SK-N-SH treated with all-trans-retinoic acid at 6 μM for 48 hours (cell line): ENCODE data around the gene ZDHHC8.

Experiments
- ATAC-seq: fragments of 200-7000 bp; cut with Tn5 transposase; 3 replicates; pipeline ENCODE4 v1.9.1; 2020; ENCODE audit warnings: mild to moderate bottlenecking, moderate library complexity
- BACH2 ChIP-seq: fragments of 250-450 bp; sonication (Bioruptor Pico); IDR thresholded peaks from 2 replicates; pipeline ENCODE4 v1.9.0; 2021; ENCODE audit warnings: mild to moderate bottlenecking, borderline replicate concordance
- CREB5 ChIP-seq: fragments of 250-450 bp; sonication (Bioruptor Pico); IDR thresholded peaks from 2 replicates; pipeline ENCODE4 v1.5.1; 2020; ENCODE audit warnings: low read depth, mild to moderate bottlenecking, moderate library complexity
- CSDC2 ChIP-seq: fragments of 250-450 bp; sonication (Bioruptor Pico); IDR thresholded peaks from 2 replicates; pipeline ENCODE4 v1.5.0; 2020; ENCODE audit warnings: mild to moderate bottlenecking, moderate library complexity
- ESRRG ChIP-seq: fragments of 250-450 bp; sonication (Bioruptor Pico); IDR thresholded peaks from 2 replicates; pipeline ENCODE4 v1.6.1; 2021; ENCODE audit warnings: mild to moderate bottlenecking
- GLIS3 ChIP-seq: fragments of 250-450 bp; sonication (Bioruptor Pico); IDR thresholded peaks from 2 replicates; pipeline ENCODE4 v1.5.0; 2020; ENCODE audit warnings: mild to moderate bottlenecking, moderate library complexity
- PPARA ChIP-seq: fragments of 250-450 bp; sonication (Bioruptor Pico); IDR thresholded peaks from 2 replicates; pipeline ENCODE4 v1.5.0; 2020; ENCODE audit warnings: mild to moderate bottlenecking, borderline replicate concordance
- SNAI2 ChIP-seq: fragments of 250-450 bp; sonication (Bioruptor Pico); IDR thresholded peaks from 2 replicates; pipeline ENCODE4 v1.5.0; 2020; ENCODE audit warnings: mild to moderate bottlenecking, moderate library complexity
- TCF4 ChIP-seq: fragments of 250-450 bp; sonication (Bioruptor Pico); IDR thresholded peaks from 2 replicates; pipeline ENCODE4 v1.8.0; 2021; ENCODE audit warnings: mild to moderate bottlenecking, moderate library complexity, borderline replicate concordance
- TOX ChIP-seq: fragments of 250-450 bp; sonication (Bioruptor Pico); IDR thresholded peaks from 2 replicates; pipeline ENCODE4 v1.8.0; 2021; ENCODE audit warnings: mild to moderate bottlenecking, moderate library complexity, borderline replicate concordance
- TSHZ2 ChIP-seq: fragments of 250-450 bp; sonication (Bioruptor Pico); IDR thresholded peaks from 2 replicates; pipeline ENCODE4 v1.5.0; 2020; ENCODE audit warnings: mild to moderate bottlenecking, moderate library complexity
- ZC3H10 ChIP-seq: fragments of 250-450 bp; sonication (Bioruptor Pico); IDR thresholded peaks from 2 replicates; pipeline ENCODE4 v1.5.1; 2021; ENCODE audit warnings: mild to moderate bottlenecking, moderate library complexity
- ZFP3 ChIP-seq: fragments of 250-450 bp; sonication (Bioruptor Pico); IDR thresholded peaks from 2 replicates; pipeline ENCODE4 v1.5.0; 2020; ENCODE audit warnings: mild to moderate bottlenecking, moderate library complexity
- ZFP30 ChIP-seq: fragments of 450-650 bp; formaldehyde crosslinking; IDR thresholded peaks from 2 replicates; pipeline ENCODE4 v1.5.0; 2022; ENCODE audit warnings: mild to moderate bottlenecking, moderate library complexity
- ZNF565 ChIP-seq: fragments of 450-650 bp; formaldehyde crosslinking; conservative IDR thresholded peaks from 2 replicates; pipeline ENCODE4 v1.5.0; 2020; ENCODE audit warnings: low read depth, mild to moderate bottlenecking, moderate library complexity
- ZNF70 ChIP-seq: fragments of 450-650 bp; formaldehyde crosslinking; IDR thresholded peaks from 2 replicates; pipeline ENCODE4 v1.5.0; 2020; ENCODE audit warnings: mild to moderate bottlenecking, moderate library complexity
- ZNF8 ChIP-seq: fragments of 450-650 bp; formaldehyde crosslinking; IDR thresholded peaks from 2 replicates; pipeline ENCODE4 v1.5.0; 2020; ENCODE audit warnings: mild to moderate bottlenecking, moderate library complexity
- TF ChIP-seq, protein P1 (sequence below): fragments of 250-450 bp; sonication (Bioruptor Pico); IDR thresholded peaks from 2 replicates; pipeline ENCODE4 v1.8.0; 2020; ENCODE audit warnings: mild to moderate bottlenecking, moderate library complexity, borderline replicate concordance
- TF ChIP-seq, protein P2 (sequence below): fragments of 250-450 bp; sonication (Bioruptor Pico); IDR thresholded peaks from 2 replicates; pipeline ENCODE4 v1.5.1; 2021; ENCODE audit warnings: mild to moderate bottlenecking, moderate library complexity
- TF ChIP-seq, protein P3 (sequence below): fragments of 250-450 bp; sonication (Bioruptor Pico); IDR thresholded peaks from 2 replicates; pipeline ENCODE4 v1.8.0; 2021; ENCODE audit warnings: low read depth, mild to moderate bottlenecking, moderate library complexity, borderline replicate concordance

Gene ZDHHC8

DNA sequence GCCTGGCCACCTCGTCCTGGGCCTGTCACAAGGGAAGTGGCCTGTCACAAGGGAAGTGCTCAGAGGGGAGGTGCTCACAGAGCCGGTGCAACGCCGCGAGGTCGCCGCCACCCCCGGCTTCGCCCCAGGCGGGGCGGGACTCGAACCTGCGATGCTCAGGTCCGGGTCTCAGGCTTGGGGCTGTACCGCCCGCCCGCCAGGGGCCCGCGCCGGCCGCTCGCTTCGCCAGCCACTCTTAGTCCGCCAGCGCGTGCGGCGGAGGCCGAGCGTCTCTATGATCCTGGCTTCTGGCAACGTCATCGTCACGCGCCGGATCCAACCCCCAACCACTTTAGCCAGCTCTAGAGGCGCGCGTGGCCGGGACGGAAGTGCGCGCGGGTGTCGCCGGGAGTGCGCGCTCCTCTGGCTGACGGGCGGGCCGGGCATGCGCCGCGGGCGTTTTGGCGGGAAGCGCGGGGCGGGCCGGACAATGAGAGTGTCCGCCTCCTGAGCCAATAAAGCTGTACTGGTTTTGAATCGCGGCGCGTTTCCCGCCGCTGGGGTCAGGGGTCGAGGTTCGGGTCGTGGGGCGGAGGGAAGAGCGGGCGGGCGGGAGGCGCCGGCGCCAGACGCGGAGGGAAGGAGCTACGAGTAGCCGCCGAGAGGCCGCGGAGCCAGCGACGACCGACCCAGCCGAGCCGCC, 14.5 kb upstream of the ZDHHC8 start, which contains the start of gene TRMT2A:
TRMT2A (minus strand) TSS at position 276 of the 682 bp plus-strand sequence. CDS start 320 bp downstream, outside the sequence.
- TF ChIP-seq TOX (CRISPR knock-in tag): no peak
- 0 out of 2 replicates have a peak, but pooled peaks have one; percentile 30 for TF ChIP-seq ZFP3 (CRISPR knock-in tag)
- TF ChIP-seq TSHZ2 (CRISPR knock-in tag): peak; percentile 65; the same call in 1 of the 2 replicates
- TF ChIP-seq PPARA: 0 out of 2 replicates have a peak, but pooled peaks have one; percentile 55
- TF ChIP-seq, all 23 proteins: peak for 3
- peak; percentile 83 for ATAC-seq

DNA sequence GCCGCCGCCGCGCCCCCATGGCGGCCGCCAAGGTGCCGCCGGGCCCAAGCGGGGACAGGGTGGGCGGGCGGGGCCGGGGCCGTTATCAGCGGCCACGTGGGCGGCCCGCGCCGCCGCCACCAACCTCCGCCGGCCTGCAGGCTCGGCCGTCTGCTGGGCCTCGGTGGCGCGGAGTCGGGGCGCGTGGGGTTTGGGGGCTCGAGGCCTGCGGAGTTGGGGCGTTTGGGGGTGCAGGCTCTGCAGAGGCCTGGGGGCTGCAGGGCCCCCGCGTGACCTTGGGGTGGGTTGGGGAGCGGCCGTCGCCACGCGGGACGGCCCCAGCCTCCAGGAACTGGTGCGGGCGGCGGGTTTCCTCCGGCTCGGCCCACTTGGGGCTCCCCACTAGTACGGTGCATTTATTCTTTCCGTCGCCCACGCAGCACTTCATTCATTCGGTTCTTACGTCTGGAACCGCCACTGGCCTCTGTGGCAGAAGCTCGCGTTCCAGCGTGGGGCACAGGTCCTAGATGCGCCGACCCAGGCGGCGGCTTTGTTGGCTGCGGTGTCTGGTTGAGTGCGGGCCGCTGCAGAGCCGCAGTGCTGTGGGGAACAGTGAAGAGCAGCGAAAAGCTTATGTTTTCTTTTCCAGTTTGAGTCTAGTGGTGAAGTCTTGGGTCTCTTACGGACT, 13.8 kb upstream of the ZDHHC8 start:
- peak; percentile 9; the same call in 2 of the 3 replicates for ATAC-seq
- TF ChIP-seq ZNF8 (CRISPR knock-in tag) (no peak), ZC3H10 (CRISPR knock-in tag) (no peak), ZFP3 (CRISPR knock-in tag) (no peak)

GRCh38 chr22:20118300-20119020, 13.1 kb upstream of the ZDHHC8 start:
- no peak for TF ChIP-seq CSDC2
- TF ChIP-seq ZC3H10 (CRISPR knock-in tag): no peak
- TF ChIP-seq BACH2 (CRISPR knock-in tag): no peak
- TF ChIP-seq, protein P1, sequence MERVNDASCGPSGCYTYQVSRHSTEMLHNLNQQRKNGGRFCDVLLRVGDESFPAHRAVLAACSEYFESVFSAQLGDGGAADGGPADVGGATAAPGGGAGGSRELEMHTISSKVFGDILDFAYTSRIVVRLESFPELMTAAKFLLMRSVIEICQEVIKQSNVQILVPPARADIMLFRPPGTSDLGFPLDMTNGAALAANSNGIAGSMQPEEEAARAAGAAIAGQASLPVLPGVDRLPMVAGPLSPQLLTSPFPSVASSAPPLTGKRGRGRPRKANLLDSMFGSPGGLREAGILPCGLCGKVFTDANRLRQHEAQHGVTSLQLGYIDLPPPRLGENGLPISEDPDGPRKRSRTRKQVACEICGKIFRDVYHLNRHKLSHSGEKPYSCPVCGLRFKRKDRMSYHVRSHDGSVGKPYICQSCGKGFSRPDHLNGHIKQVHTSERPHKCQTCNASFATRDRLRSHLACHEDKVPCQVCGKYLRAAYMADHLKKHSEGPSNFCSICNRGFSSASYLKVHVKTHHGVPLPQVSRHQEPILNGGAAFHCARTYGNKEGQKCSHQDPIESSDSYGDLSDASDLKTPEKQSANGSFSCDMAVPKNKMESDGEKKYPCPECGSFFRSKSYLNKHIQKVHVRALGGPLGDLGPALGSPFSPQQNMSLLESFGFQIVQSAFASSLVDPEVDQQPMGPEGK (CRISPR knock-in tag): no peak
- no peak for TF ChIP-seq ZFP30 (CRISPR knock-in tag)
- TF ChIP-seq, protein P2, sequence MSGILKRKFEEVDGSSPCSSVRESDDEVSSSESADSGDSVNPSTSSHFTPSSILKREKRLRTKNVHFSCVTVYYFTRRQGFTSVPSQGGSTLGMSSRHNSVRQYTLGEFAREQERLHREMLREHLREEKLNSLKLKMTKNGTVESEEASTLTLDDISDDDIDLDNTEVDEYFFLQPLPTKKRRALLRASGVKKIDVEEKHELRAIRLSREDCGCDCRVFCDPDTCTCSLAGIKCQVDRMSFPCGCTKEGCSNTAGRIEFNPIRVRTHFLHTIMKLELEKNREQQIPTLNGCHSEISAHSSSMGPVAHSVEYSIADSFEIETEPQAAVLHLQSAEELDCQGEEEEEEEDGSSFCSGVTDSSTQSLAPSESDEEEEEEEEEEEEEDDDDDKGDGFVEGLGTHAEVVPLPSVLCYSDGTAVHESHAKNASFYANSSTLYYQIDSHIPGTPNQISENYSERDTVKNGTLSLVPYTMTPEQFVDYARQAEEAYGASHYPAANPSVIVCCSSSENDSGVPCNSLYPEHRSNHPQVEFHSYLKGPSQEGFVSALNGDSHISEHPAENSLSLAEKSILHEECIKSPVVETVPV (CRISPR knock-in tag): no peak
- no peak for TF ChIP-seq CREB5 (CRISPR knock-in tag)
- TF ChIP-seq ZFP3 (CRISPR knock-in tag): no peak
- no peak for TF ChIP-seq GLIS3 (CRISPR knock-in tag)
- TF ChIP-seq TOX (CRISPR knock-in tag): no peak
- no peak for TF ChIP-seq ESRRG
- TF ChIP-seq ZNF565 (CRISPR knock-in tag): no peak
- TF ChIP-seq TSHZ2 (CRISPR knock-in tag): no peak
- no peak for TF ChIP-seq PPARA
- TF ChIP-seq, protein P3, sequence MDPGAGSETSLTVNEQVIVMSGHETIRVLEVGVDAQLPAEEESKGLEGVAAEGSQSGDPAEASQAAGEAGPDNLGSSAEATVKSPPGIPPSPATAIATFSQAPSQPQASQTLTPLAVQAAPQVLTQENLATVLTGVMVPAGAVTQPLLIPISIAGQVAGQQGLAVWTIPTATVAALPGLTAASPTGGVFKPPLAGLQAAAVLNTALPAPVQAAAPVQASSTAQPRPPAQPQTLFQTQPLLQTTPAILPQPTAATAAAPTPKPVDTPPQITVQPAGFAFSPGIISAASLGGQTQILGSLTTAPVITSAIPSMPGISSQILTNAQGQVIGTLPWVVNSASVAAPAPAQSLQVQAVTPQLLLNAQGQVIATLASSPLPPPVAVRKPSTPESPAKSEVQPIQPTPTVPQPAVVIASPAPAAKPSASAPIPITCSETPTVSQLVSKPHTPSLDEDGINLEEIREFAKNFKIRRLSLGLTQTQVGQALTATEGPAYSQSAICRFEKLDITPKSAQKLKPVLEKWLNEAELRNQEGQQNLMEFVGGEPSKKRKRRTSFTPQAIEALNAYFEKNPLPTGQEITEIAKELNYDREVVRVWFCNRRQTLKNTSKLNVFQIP (CRISPR knock-in tag): no peak
- TF ChIP-seq ZNF8 (CRISPR knock-in tag): no peak
- no peak for TF ChIP-seq TCF4
- TF ChIP-seq ZNF70 (CRISPR knock-in tag): no peak
- no peak for TF ChIP-seq SNAI2 (CRISPR knock-in tag)
- TF ChIP-seq, all 23 proteins: peak for 0
- no peak for ATAC-seq
